ENCODE data around the gene DEFB113. TPM values are rescaled to one million over a fixed set of nuclear protein-coding genes. Genes with fewer than 3 reads are reported as not detected.

DEFB113 gene
- total and polyA plus RNA-seq, 2 of the 4 experiments (the other 2 are of a cell fraction), result not detected

DNA sequence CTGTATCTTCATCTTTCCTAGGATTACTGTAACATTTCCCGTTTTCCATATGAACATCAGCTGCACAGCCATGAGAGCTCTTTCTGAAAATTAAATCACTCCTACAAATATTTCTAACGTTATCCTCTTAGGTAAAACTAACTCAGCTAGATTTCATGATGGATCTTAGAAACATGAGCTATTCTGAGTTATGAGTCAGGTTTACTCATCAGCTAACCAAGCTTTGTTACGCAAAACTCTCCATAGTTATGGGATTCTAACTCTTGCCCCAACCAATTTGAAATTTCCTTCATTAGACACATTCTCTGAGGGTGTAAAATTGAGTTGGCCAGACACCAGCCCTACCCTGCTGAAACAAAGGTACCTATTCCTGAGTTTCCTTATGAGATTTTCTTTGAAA lies 38.4 kb upstream of the DEFB113 start:
- H3K4ac ChIP-seq (ENCODE audit: low read depth, low read length), result no peak overlapping the region
- in situ Hi-C loops (cut with MboI; ENCODE audit: low sequenced_read_pairs) (no loop called here), intact Hi-C loops (cut with micrococcal nuclease) (no loop called here), dilution Hi-C loops (cut with HindIII; ENCODE audit: low sequenced_read_pairs, unreplicated experiment) (no loop called here)
- no peak overlapping the region for H2BK5ac ChIP-seq (ENCODE audit: low read depth, low read length, poor library complexity, severe bottlenecking)
- H3K56ac ChIP-seq (ENCODE audit: extremely low read depth, insufficient read depth, low read length), result no peak overlapping the region
- H3K36me3 ChIP-seq (ENCODE audit: control insufficient read depth, insufficient read depth, low read length), result no peaks in the 10 kb centered on the region
- H3K27ac ChIP-seq (ENCODE audit: insufficient read depth, low read length), result no peak overlapping the region
- no peak overlapping the region for H3K14ac ChIP-seq (replicated peaks; ENCODE audit: low read depth, low read length)
- no peak overlapping the region for H3K18ac ChIP-seq (ENCODE audit: low read depth, low read length)
- no peak overlapping the region for H4K91ac ChIP-seq (ENCODE audit: insufficient read depth, low read depth, low read length)
- H3K27me3 ChIP-seq (ENCODE audit: control insufficient read depth, insufficient read depth, low read length), result no peaks in the 10 kb centered on the region
- TF ChIP-seq CEBPB (IDR thresholded peaks at IDR 0.05; ENCODE audit: low read depth, low read length) (peak; percentile 73), RFX5 (IDR thresholded peaks at IDR 0.05; ENCODE audit: low read depth, low read length) (no peak)
- no peak overlapping the region for H2AK9ac ChIP-seq (replicated peaks; ENCODE audit: low read depth, low read length, poor library complexity)
- no peak overlapping the region for H3K4me2 ChIP-seq (ENCODE audit: low read depth, low read length)
- no peaks in the 10 kb centered on the region for H3K9me1 ChIP-seq (ENCODE audit: insufficient read depth, low read length)
- H2BK120ac ChIP-seq (ENCODE audit: low read depth, low read length), result no peak overlapping the region
- H3K23ac ChIP-seq (ENCODE audit: low read depth, low read length), result no peak overlapping the region
- H3K9ac ChIP-seq (ENCODE audit: low read depth, low read length), result no peak overlapping the region
- no peak overlapping the region for H4K8ac ChIP-seq (ENCODE audit: low read depth in 2 of 2, low read length in 2 of 2)
- WGBS, 2 experiments (ENCODE audit: extremely low coverage in 2 of 2, insufficient read length in 1 of 2), result no CpG with 5 or more reads among the region's 3 CpGs
- no peak overlapping the region for H2AFZ ChIP-seq (replicated peaks; ENCODE audit: low read length, poor library complexity)
- no peak overlapping the region for H4K5ac ChIP-seq (ENCODE audit: low read depth, low read length)
- ATAC-seq (ENCODE audit: low read depth) (no peak), DNase-seq (peak; percentile 57)
- no peaks in the 10 kb centered on the region for H3K9me3 ChIP-seq (ENCODE audit: control insufficient read depth, insufficient read depth, low read length)
- no peaks in the 10 kb centered on the region for H3K79me1 ChIP-seq (ENCODE audit: low read depth in 1 of 2, low read length in 2 of 2)
- no peaks in the 10 kb centered on the region for H3K4me1 ChIP-seq (ENCODE audit: control insufficient read depth, insufficient read depth, low read length)
- ChIA-PET CTCF (interaction anchor here (0.6 kb wide), 1 partner anchor 27 kb away, joined by 3 read pairs; no protein-coding TSS in a partner anchor), POLR2A (ENCODE audit: unreplicated experiment) (no interaction called here)
- no peak overlapping the region for H2BK15ac ChIP-seq (ENCODE audit: low read depth, low read length)
- no TSS peak for BruUV-seq (replicated peaks)
- no peak overlapping the region for H2BK20ac ChIP-seq (ENCODE audit: low read depth, low read length)
- no peak overlapping the region for H2AK5ac ChIP-seq (ENCODE audit: low read depth, low read length)
- no peak overlapping the region for H3K4me3 ChIP-seq (ENCODE audit: insufficient read depth, low read depth, low read length)
- no peaks in the 10 kb centered on the region for H4K20me1 ChIP-seq (ENCODE audit: insufficient read depth, low read length)
